ENCODE results near the gene GOPC.

DNA sequence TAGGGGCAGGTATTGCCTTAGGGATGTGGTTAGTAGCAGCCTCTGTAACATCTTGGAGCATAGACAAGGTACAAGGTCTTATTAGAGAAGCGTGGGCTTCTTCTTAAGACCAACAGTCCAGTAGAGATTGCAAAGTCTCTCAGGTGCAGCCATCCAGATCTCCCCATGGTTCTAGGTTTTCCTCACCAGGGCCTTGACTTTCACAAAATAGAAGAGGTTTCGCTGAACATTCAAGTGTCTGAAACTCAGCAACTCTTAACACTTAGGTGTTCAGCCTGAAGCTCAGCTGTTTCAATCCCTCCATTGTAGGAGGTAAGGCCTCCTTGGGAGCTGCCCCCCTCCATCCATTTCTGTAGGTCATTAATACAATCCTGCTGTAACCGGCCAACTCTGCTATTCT, 44.4 kb downstream of the GOPC start:
- TF ChIP-seq EZH2 (IDR thresholded peaks at IDR 0.05; ENCODE audit: borderline replicate concordance, low read length): no peak
- TF ChIP-seq, protein P1, sequence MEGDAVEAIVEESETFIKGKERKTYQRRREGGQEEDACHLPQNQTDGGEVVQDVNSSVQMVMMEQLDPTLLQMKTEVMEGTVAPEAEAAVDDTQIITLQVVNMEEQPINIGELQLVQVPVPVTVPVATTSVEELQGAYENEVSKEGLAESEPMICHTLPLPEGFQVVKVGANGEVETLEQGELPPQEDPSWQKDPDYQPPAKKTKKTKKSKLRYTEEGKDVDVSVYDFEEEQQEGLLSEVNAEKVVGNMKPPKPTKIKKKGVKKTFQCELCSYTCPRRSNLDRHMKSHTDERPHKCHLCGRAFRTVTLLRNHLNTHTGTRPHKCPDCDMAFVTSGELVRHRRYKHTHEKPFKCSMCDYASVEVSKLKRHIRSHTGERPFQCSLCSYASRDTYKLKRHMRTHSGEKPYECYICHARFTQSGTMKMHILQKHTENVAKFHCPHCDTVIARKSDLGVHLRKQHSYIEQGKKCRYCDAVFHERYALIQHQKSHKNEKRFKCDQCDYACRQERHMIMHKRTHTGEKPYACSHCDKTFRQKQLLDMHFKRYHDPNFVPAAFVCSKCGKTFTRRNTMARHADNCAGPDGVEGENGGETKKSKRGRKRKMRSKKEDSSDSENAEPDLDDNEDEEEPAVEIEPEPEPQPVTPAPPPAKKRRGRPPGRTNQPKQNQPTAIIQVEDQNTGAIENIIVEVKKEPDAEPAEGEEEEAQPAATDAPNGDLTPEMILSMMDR (conservative IDR thresholded peaks at IDR 0.05 in 1 of 2, IDR thresholded peaks at IDR 0.05 in 1 of 2; ENCODE audit: extremely low read depth in 1 of 2, insufficient read depth in 1 of 2, low read depth in 1 of 2, low read length in 2 of 2): no peak
